Mucosa of rectum (tissue), 2 donors: ENCODE results near the gene RHOC.

Experiments used
- H3K27ac ChIP-seq, 2 donors: one replicate each; pipeline ENCODE4 v1.7.0; 2013; ENCODE audit warnings: inconsistent platforms in 2 of 2, low read depth in 2 of 2, low read length in 2 of 2
- H3K27me3 ChIP-seq, 2 donors: one replicate each; pipeline ENCODE4 v1.7.0; 2013; ENCODE audit warnings: low read length in 2 of 2; ENCODE audit not compliant: control insufficient read depth in 2 of 2, insufficient read depth in 2 of 2
- H3K36me3 ChIP-seq, 2 donors: one replicate each; pipeline ENCODE4 v1.7.0; 2013; ENCODE audit warnings: low read length in 2 of 2; ENCODE audit not compliant: control insufficient read depth in 2 of 2, insufficient read depth in 2 of 2
- H3K4me1 ChIP-seq, 2 donors: one replicate each; pipeline ENCODE4 v1.7.0; 2013; ENCODE audit warnings: low read length in 2 of 2, mild to moderate bottlenecking in 1 of 2; ENCODE audit not compliant: control insufficient read depth in 2 of 2, insufficient read depth in 2 of 2
- H3K4me3 ChIP-seq, 2 donors: one replicate each; pipeline ENCODE4 v1.7.0; 2013; ENCODE audit warnings: low read length in 2 of 2
- H3K9ac ChIP-seq, 2 donors: one replicate each; pipeline ENCODE4 v1.7.0; 2013; ENCODE audit warnings: low read length in 2 of 2, low read depth in 1 of 2, mild to moderate bottlenecking in 1 of 2
- H3K9me3 ChIP-seq, 2 donors: one replicate each; pipeline ENCODE4 v1.7.0; 2013; ENCODE audit warnings: low read length in 2 of 2; ENCODE audit not compliant: control insufficient read depth in 2 of 2
- donor health status: healthy.
- donor health status: Normal muscosa, but diverticular disease.

The RHOC gene

DNA sequence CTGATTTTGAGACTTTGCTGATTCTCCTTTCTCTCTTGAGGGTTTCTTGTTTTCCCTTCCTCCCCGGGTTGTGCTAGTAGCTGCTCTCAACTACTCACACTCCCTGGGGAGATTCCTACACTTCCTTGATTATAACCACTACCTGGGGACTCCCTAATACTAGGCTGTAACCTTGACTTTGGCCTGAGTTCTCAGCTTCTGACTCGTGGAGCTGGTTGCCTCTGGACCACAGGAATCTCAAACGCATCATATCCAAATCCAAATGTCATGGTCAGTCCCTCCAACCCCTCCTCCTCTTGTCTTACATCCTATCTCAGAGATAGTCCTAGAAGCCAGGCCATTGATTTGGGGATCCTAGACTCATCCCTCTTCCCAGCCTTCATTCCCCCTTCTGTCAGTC, 20.5 kb downstream of the RHOC start:
- Histone ChIP-seq H3K4me1 (peaks cover 0 to 3% of the 10 kb centered on the region in 2 donors), H3K27me3 (no peaks in the 10 kb centered on the region), H3K9me3 (no peaks in the 10 kb centered on the region), H3K4me3 (no peak overlapping the region), H3K9ac (no peak overlapping the region), H3K27ac (no peak overlapping the region), H3K36me3 (peaks cover 12 to 15% of the 10 kb centered on the region in 2 donors)

DNA sequence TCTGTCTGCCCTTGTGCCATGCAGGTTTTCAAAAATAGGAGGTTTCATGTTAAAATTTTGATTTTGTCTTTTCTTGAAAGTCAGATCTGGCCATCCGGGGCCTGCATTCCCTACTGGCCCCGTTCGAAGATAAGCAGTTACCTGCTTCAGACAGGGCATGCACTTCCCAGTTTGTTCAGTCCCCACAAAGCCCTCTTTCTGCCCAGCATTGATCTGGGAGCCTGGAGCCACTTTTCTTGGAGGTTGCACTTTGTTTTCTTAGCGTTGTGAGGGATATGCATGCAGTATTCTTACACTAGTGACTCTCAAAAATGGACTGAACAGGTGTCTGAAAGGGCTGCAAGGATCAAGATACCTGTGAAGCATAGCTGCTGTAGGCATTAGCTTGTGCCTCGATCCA, 21.0 kb downstream of the RHOC start:
- no peak overlapping the region for H3K9ac ChIP-seq
- H3K36me3 ChIP-seq, result peaks cover 12 to 14% of the 10 kb centered on the region in 2 donors
- H3K4me1 ChIP-seq, result peaks cover 0 to 3% of the 10 kb centered on the region in 2 donors
- H3K27me3 ChIP-seq, result no peaks in the 10 kb centered on the region
- no peak overlapping the region for H3K27ac ChIP-seq
- no peaks in the 10 kb centered on the region for H3K9me3 ChIP-seq
- no peak overlapping the region for H3K4me3 ChIP-seq

DNA sequence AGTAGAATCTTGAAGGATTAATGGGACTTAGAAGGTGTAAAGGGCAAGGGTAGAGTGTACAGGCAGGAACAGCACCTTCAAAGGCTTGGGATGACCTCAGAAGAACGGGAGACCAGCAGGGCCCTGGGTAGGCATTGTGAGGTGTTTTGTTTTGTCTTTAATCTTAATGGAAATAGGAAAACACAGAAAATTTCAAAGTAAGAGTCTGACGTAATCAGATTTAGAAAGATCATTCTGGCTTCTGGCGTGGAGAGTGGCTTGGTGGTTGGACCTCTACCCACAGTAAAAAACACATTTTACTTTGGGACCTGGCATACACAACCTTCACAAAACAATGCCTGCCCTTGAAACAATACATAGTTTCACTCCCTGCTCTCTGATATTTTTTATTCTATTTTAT, 28.3 kb downstream of the RHOC start:
- Histone ChIP-seq H3K4me3 (no peak overlapping the region), H3K4me1 (peaks cover 16 to 18% of the 10 kb centered on the region in 2 donors), H3K36me3 (peaks cover 0 to 2% of the 10 kb centered on the region in 2 donors), H3K9ac (no peak overlapping the region), H3K9me3 (no peaks in the 10 kb centered on the region), H3K27me3 (no peaks in the 10 kb centered on the region), H3K27ac (no peak overlapping the region)

DNA sequence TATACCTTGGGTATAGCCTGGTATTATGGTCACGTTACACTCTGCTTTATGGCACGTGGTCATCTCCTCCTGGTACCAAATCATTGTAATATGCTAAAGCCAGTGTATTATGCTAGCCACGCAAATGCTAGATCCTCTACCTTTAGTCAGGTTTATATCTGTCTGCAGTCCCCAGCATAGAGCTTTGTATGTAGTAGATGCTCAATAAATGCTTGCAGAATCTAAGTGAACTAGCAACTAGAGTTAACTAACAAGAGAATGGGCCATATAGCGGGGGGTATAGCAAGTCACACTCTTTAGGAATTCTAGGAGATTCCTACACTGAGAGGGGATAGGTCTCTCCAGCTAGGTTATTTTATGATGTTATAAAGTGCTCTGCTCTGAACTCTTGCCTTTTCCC, 29.4 kb downstream of the RHOC start:
- H3K9me3 ChIP-seq, result no peaks in the 10 kb centered on the region
- peaks cover 0 to 2% of the 10 kb centered on the region in 2 donors for H3K36me3 ChIP-seq
- H3K4me1 ChIP-seq, result peaks cover 16 to 21% of the 10 kb centered on the region in 2 donors
- H3K27ac ChIP-seq, result no peak overlapping the region
- H3K9ac ChIP-seq, result no peak overlapping the region
- H3K4me3 ChIP-seq, result no peak overlapping the region
- no peaks in the 10 kb centered on the region for H3K27me3 ChIP-seq

- Histone ChIP-seq H3K27me3 (no peaks in the 10 kb centered on the region), H3K27ac (no peak overlapping the region), H3K36me3 (peaks cover 6 to 8% of the 10 kb centered on the region in 2 donors), H3K4me3 (no peak overlapping the region), H3K4me1 (peaks cover 16 to 21% of the 10 kb centered on the region in 2 donors), H3K9ac (no peak overlapping the region), H3K9me3 (no peaks in the 10 kb centered on the region)
These were observed 30.4 kb downstream of the RHOC start for GRCh38 chr1:112676543-112676942.

- H3K4me1 ChIP-seq, result peaks cover 16 to 21% of the 10 kb centered on the region in 2 donors
- H3K27ac ChIP-seq, result peak overlapping the region in 1 of 2 donors; percentile 93
- no peaks in the 10 kb centered on the region for H3K27me3 ChIP-seq
- H3K9me3 ChIP-seq, result no peaks in the 10 kb centered on the region
- H3K36me3 ChIP-seq, result peaks cover 10 to 15% of the 10 kb centered on the region in 2 donors
- peak overlapping the region; percentile 72 to 95 for H3K9ac ChIP-seq
- H3K4me3 ChIP-seq, result peak overlapping the region; percentile 79 to 83
These were observed 31.1 kb downstream of the RHOC start for GRCh38 chr1:112675728-112676381.

- Histone ChIP-seq H3K9me3 (no peaks in the 10 kb centered on the region), H3K27ac (peak overlapping the region; percentile 93 to 94), H3K4me1 (peaks cover 16 to 21% of the 10 kb centered on the region in 2 donors), H3K27me3 (no peaks in the 10 kb centered on the region), H3K36me3 (peaks cover 16 to 22% of the 10 kb centered on the region in 2 donors), H3K9ac (peak overlapping the region; percentile 72 to 95), H3K4me3 (peak overlapping the region; percentile 79 to 83)
These were observed 31.8 kb downstream of the RHOC start for GRCh38 chr1:112674986-112675727.

DNA sequence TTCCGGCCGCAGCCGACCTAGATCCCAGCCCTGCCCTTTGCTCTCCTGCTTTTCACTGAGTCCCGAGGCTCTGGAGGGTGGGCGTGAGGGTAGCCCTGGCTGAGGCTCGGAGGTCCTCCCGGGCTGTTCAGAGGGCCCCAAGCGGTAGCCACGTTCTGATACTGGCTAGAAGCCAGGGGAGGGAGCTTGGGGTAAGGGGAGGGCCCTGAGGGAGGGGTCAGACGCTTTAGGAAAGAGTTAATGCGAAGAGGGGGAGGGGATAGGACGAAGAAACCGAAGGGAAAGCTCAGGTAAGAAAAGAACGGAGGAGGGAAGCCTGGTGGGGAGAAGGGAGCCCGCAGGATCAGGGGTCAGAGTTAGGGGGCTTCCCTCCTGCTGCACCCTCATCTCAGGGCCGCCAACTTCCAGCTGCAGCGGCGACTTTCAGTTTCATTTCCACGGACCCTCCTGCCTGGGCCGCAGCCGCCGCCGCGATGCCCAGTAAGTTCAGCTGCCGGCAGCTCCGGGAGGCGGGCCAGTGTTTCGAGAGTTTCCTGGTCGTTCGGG, 32.4 kb downstream of the RHOC start, which contains the start of gene MOV10:
TSS of gene MOV10 (plus strand) at position 220 of the 546 bp plus-strand sequence. CDS start at position 474, 254 bp downstream.
- H3K36me3 ChIP-seq, result peaks cover 22 to 29% of the 10 kb centered on the region in 2 donors
- no peaks in the 10 kb centered on the region for H3K27me3 ChIP-seq
- peak within 1 kb of the TSS; percentile 93 to 94 for H3K27ac ChIP-seq
- peaks cover 16 to 21% of the 10 kb centered on the region in 2 donors for H3K4me1 ChIP-seq
- H3K9ac ChIP-seq, result peak within 1 kb of the TSS; percentile 72 to 95
- H3K4me3 ChIP-seq, result peak within 1 kb of the TSS; percentile 79 to 83
- no peaks in the 10 kb centered on the region for H3K9me3 ChIP-seq

GRCh38 chr1:112673592-112674439, 33.1 kb downstream of the RHOC start:
- peak overlapping the region; percentile 93 to 94 for H3K27ac ChIP-seq

More at GRCh38 chr1:112673592-112674439, 33.1 kb downstream of the RHOC start:
- H3K36me3 ChIP-seq, result peaks cover 29 to 35% of the 10 kb centered on the region in 2 donors
- peak overlapping the region; percentile 72 to 95 for H3K9ac ChIP-seq
- no peaks in the 10 kb centered on the region for H3K9me3 ChIP-seq
- peaks cover 16 to 21% of the 10 kb centered on the region in 2 donors for H3K4me1 ChIP-seq
- H3K27me3 ChIP-seq, result no peaks in the 10 kb centered on the region
- H3K4me3 ChIP-seq, result peak overlapping the region; percentile 79 to 83
